Osteoblast (primary cell): ENCODE results near the gene USP46. TPM values are rescaled to one million over a fixed set of nuclear protein-coding genes. Genes with fewer than 3 reads are reported as not detected.
A peak's percentile ranks its signal among the peaks of the same experiment; 100 is the strongest.

Experiments used
- DNase-seq: peaks from one replicate; pipeline ENCODE4 v3.0.0; 2011; ENCODE audit warnings: low spot score, mixed read lengths; ENCODE audit not compliant: insufficient read length; ENCODE audit errors: missing footprints
- H2AFZ ChIP-seq: 2 replicates; pipeline ENCODE4 v1.6.0; 2011; ENCODE audit warnings: mild to moderate bottlenecking, low read length
- H3K27ac ChIP-seq: 2 replicates; pipeline ENCODE4 v1.5.1; 2011; ENCODE audit warnings: mild to moderate bottlenecking, low read depth, low read length, moderate library complexity
- H3K27me3 ChIP-seq: 2 replicates; pipeline ENCODE4 v1.6.0; 2012; ENCODE audit warnings: mild to moderate bottlenecking, control low read depth, inconsistent platforms, low read length, moderate library complexity; ENCODE audit not compliant: insufficient read depth
- H3K36me3 ChIP-seq: 2 replicates; pipeline ENCODE4 v1.5.1; 2011; ENCODE audit warnings: mild to moderate bottlenecking, low read length, control low read depth, moderate library complexity; ENCODE audit not compliant: insufficient read depth
- H3K4me1 ChIP-seq: 2 replicates; pipeline ENCODE4 v1.5.1; 2011; ENCODE audit warnings: mild to moderate bottlenecking, low read length, control low read depth, moderate library complexity; ENCODE audit not compliant: insufficient read depth
- H3K4me2 ChIP-seq: 2 replicates; pipeline ENCODE4 v1.6.0; 2011; ENCODE audit warnings: mild to moderate bottlenecking, low read length; ENCODE audit not compliant: insufficient read depth
- H3K4me3 ChIP-seq: fragments of 200-600 bp; sonication (generic); 3 replicates; pipeline ENCODE4 v1.5.1; 2012; ENCODE audit warnings: mild to moderate bottlenecking, low read length, inconsistent platforms; ENCODE audit not compliant: insufficient read depth
- H3K79me2 ChIP-seq: 2 replicates; pipeline ENCODE4 v1.6.0; 2012; ENCODE audit warnings: mild to moderate bottlenecking, low read length, control low read depth, inconsistent platforms; ENCODE audit not compliant: insufficient read depth
- H3K9me3 ChIP-seq: 2 replicates; pipeline ENCODE4 v1.5.1; 2011; ENCODE audit warnings: low read depth, low read length, control low read depth
- H4K20me1 ChIP-seq: 2 replicates; pipeline ENCODE4 v1.6.0; 2012; ENCODE audit warnings: mild to moderate bottlenecking, low read length, control low read depth; ENCODE audit not compliant: insufficient read depth
- total RNA-seq: library from RNA; depleted of rRNA; stranded (reverse); fragments of >200 nt; gene quantifications from 2 replicates; pipeline ENCODE4 v1.2.3, GENCODE V29; 2012
- TF ChIP-seq, protein P1 (sequence below): IDR thresholded peaks from 2 replicates; pipeline ENCODE4 v1.5.1; 2011; ENCODE audit warnings: mild to moderate bottlenecking, low read depth, low read length, moderate library complexity; ENCODE audit errors: extremely low read depth

USP46 gene
- total RNA-seq, 1 donor = 12.7 TPM

DNA sequence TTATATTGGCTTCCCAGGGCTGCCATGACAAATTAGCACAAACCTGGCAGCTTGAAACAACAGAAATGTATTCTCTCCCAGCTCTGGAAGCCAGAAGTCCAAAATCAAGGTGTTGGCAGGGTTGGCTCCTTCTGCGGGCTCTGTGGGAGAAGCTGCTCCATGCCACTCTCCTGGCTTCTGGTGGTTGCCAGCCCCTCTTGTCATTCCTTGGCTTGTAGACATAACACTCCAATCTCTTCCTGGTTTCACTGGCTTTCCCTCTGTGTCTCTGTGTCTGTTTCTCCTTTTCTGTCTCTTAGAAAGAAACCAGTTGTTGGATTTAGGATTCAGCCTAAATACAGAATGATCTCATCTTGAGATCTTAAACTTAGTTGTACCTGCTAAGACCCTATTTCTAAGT lies 85.5 kb downstream of the USP46 start:
- no peak overlapping the region for H2AFZ ChIP-seq
- TF ChIP-seq, protein P1, sequence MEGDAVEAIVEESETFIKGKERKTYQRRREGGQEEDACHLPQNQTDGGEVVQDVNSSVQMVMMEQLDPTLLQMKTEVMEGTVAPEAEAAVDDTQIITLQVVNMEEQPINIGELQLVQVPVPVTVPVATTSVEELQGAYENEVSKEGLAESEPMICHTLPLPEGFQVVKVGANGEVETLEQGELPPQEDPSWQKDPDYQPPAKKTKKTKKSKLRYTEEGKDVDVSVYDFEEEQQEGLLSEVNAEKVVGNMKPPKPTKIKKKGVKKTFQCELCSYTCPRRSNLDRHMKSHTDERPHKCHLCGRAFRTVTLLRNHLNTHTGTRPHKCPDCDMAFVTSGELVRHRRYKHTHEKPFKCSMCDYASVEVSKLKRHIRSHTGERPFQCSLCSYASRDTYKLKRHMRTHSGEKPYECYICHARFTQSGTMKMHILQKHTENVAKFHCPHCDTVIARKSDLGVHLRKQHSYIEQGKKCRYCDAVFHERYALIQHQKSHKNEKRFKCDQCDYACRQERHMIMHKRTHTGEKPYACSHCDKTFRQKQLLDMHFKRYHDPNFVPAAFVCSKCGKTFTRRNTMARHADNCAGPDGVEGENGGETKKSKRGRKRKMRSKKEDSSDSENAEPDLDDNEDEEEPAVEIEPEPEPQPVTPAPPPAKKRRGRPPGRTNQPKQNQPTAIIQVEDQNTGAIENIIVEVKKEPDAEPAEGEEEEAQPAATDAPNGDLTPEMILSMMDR = no peak
- no peak for DNase-seq
- no peaks in the 10 kb centered on the region for H4K20me1 ChIP-seq
- no peaks in the 10 kb centered on the region for H3K9me3 ChIP-seq
- H3K4me3 ChIP-seq = no peak overlapping the region
- no peaks in the 10 kb centered on the region for H3K79me2 ChIP-seq
- no peak overlapping the region for H3K4me2 ChIP-seq
- no peaks in the 10 kb centered on the region for H3K36me3 ChIP-seq
- H3K27me3 ChIP-seq = no peaks in the 10 kb centered on the region
- peaks cover 9% of the 10 kb centered on the region for H3K4me1 ChIP-seq
- peak overlapping the region; percentile 11 for H3K27ac ChIP-seq

DNA sequence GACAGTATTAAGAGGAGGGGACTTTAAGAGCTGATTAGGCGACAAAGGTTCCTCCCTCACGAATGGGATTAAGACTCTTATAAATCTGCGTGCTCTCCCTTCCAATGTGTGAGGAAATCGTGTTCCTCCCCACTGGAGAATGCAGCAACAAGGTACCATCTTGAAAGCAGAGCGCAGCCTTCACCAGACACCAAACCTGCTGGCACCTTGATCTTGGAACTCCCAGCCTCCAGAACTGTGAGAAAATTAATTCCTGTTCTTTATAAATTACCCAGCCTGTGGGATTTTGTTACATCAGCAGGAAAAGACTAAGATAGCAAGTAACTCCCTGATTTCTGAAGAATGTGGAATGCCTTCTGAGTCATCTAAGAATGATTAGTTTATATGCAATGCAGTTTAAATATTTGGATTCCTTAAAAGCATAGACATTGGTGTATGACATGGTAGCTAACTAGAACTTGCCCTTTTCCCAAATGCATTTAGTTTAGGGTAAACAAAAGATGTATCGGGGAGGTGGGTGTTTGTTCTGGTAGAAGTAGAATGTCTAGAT lies 86.1 kb downstream of the USP46 start:
- H3K9me3 ChIP-seq = no peaks in the 10 kb centered on the region
- H3K36me3 ChIP-seq = no peaks in the 10 kb centered on the region
- TF ChIP-seq, protein P1 = no peak
- no peak overlapping the region for H2AFZ ChIP-seq
- H4K20me1 ChIP-seq = no peaks in the 10 kb centered on the region
- H3K4me1 ChIP-seq = peaks cover 9% of the 10 kb centered on the region
- H3K4me2 ChIP-seq = no peak overlapping the region
- DNase-seq = peak; percentile 85
- H3K4me3 ChIP-seq = no peak overlapping the region
- no peaks in the 10 kb centered on the region for H3K27me3 ChIP-seq
- H3K79me2 ChIP-seq = no peaks in the 10 kb centered on the region
- H3K27ac ChIP-seq = peak overlapping the region; percentile 45

DNA sequence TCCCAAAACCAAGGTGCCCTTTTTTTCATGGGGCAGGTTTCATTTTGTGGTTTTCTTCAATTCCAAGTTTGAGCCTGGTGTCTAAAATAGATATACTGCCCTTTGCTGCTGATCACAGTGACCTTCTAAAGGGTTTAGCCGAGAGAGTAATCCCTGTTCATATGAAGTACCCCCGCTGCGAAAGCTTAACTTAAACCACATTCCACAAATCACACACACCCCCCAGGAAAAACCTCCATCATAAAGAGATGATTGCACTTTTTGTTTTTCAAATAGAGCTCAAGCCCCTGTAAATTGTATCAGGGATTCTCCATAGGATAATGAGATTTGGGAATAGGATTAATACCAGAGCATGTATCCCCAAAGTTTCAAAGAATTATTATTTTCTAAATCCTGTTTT lies 90.8 kb downstream of the USP46 start:
- no peak for DNase-seq
- no peaks in the 10 kb centered on the region for H3K36me3 ChIP-seq
- TF ChIP-seq, protein P1 = no peak
- H3K4me3 ChIP-seq = no peak overlapping the region
- H3K79me2 ChIP-seq = no peaks in the 10 kb centered on the region
- no peaks in the 10 kb centered on the region for H4K20me1 ChIP-seq
- no peak overlapping the region for H3K4me2 ChIP-seq
- H3K9me3 ChIP-seq = no peaks in the 10 kb centered on the region
- H3K27me3 ChIP-seq = no peaks in the 10 kb centered on the region
- no peak overlapping the region for H3K27ac ChIP-seq
- peaks cover 13% of the 10 kb centered on the region for H3K4me1 ChIP-seq
- H2AFZ ChIP-seq = no peak overlapping the region

DNA sequence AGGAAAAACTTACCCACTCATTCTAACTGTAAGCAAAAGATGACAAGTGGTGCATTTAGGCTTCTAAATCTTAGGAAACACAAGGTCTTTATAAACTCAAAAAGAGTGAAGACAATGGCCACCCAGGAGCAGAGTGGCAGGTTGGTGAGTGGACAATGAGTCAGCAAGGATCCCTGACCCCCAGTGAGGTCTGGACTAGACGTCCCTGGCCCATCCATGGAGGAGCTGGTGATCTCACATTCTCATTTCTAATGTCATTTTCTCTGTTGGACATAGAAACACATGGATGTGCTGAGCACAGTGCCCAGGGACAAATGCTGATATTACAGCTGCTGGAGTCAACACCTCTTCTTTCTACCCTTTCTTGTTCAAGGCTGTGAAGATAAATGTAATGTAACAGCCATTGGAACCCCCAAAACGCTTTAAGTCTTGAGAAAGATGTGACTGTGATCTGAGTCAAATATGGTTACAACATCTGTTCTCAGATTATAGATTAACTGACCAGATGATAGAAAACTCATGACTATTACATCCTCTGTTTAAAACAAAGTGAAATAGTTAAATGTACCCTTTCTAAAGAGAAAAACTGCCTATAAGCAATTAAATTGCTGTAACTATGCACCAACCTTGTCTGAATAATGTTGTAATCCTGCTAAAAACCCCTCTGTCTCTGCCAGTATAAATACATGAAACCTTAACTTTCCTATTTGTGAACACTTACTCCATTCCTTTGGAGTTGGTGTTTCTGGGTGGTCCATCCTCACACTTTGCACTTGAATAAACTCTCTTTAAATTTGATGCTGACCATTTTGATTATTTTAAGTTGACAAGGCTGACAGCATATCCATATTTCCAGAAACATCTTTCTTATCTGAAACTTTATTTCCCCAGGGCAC lies 92.7 kb downstream of the USP46 start:
- H3K79me2 ChIP-seq = no peaks in the 10 kb centered on the region
- no peak overlapping the region for H3K4me3 ChIP-seq
- no peaks in the 10 kb centered on the region for H4K20me1 ChIP-seq
- no peak overlapping the region for H3K4me2 ChIP-seq
- no peak overlapping the region for H2AFZ ChIP-seq
- no peaks in the 10 kb centered on the region for H3K9me3 ChIP-seq
- TF ChIP-seq, protein P1 = no peak
- DNase-seq = no peak
- H3K4me1 ChIP-seq = peaks cover 8% of the 10 kb centered on the region
- H3K27me3 ChIP-seq = no peaks in the 10 kb centered on the region
- H3K36me3 ChIP-seq = no peaks in the 10 kb centered on the region
- H3K27ac ChIP-seq = no peak overlapping the region
